ENCODE data around the gene ADCY7. TPM values are rescaled to one million over a fixed set of nuclear protein-coding genes. Genes with fewer than 3 reads are reported as not detected.
A peak's percentile ranks its signal among the peaks of the same experiment; 100 is the strongest.

Gene ADCY7
- total RNA-seq, 1 donor = 225 TPM

GRCh38 chr16:50278251-50278650, 11.9 kb downstream of the ADCY7 start:
- DNase-seq (ENCODE audit: low read depth in 2 of 3, low spot score in 2 of 3) = no peak

DNA sequence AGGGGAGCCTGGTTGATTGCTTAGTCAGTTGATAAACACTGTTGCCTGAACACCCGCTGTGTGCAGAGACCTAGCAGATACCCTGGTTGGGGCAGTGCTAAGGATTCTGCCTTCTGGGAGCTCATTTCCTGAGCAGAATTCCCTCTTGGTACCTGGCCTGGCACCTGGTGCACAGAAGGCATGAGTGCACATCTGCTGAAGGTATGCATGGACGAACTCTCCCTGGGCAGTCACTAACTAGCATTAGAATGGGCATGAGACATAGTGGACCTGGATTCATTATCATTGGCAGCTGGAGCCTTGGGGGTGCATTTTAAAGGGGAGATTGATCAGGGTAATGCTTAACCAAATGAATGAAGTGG, 13.1 kb downstream of the ADCY7 start:
- no peak for DNase-seq (ENCODE audit: low read depth in 2 of 3, low spot score in 2 of 3)

DNA sequence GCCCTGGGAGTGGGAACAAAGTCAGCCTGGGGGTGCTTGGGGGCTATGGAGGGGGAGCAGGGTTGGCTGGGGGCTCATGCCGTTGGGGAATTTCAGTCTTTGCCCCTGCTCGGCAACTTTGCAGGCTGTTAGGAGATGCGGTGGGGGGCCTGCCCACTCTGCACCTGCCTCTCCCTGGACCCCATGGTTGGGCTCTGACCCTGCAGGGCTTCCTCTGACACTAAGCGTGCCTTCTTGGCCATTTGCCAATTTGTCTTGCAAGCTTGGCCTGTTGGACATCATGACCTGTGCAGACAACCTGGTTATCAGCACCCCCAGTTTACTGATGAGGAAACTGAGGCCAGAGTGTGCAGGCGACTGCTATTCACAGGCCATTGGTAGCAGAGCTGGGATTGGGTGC, 14.6 kb downstream of the ADCY7 start:
- DNase-seq (ENCODE audit: low read depth in 2 of 3, low spot score in 2 of 3) = no peak

GRCh38 chr16:50281391-50282009, 15.1 kb downstream of the ADCY7 start:
- DNase-seq (ENCODE audit: low read depth in 2 of 3, low spot score in 2 of 3) = no peak

DNA sequence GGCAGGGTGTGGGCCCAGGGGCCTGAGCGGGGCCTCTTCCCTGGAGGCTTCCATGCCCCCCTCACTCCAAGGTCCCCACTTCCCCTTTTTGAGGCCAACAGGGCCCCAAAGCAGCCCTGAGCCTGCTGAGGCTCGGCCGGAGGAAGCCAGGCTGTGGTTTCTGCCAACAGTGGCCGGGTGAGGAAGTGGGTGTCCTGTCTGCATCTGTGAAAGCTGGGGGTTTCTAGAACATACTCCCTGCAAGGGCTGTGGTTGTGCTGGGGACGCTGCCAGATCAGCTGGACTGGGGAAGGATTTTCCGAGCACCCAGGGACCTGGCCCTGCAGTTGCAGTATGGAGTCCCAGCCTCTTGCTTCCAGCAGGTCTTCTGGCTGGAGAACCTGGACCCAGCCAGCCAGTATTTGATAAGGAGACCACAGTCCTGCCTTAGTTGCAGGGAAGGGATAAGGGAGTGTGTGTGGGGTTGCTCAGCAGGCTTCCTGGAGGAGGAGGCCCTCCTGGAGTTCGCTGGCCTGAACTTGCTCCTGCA, 15.7 kb downstream of the ADCY7 start:
- DNase-seq (ENCODE audit: low read depth in 2 of 3, low spot score in 2 of 3) = peak in 2 of 3 donors; percentile 97 to 99

GRCh38 chr16:50282955-50283631, 16.7 kb downstream of the ADCY7 start:
- DNase-seq (ENCODE audit: low read depth in 2 of 3, low spot score in 2 of 3) = peak in 1 of 3 donors; percentile 41

GRCh38 chr16:50284131-50284911, 18.0 kb downstream of the ADCY7 start:
- DNase-seq (ENCODE audit: low read depth in 2 of 3, low spot score in 2 of 3) = peak in 1 of 3 donors; percentile 36

GRCh38 chr16:50285406-50286003, 19.2 kb downstream of the ADCY7 start:
- DNase-seq (ENCODE audit: low read depth in 2 of 3, low spot score in 2 of 3) = no peak

DNA sequence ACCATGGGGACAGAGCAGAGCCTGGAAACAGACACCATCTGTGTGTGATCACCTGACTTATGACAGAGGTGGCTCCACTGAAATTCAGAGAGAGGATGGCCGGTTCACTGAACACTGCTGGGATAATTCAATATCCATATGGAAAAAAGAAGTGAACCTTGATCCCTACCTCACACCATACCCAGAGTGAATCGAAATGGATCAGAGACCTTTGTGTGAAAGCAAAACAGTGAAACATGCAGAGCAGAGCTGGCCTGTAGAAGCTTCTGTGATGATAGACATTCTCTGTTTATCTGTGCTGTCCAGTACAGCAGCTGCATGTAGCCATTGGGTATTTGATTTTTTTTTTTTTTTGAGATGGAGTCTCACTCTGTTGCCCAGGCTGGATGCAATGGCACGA, 20.3 kb downstream of the ADCY7 start:
- DNase-seq (ENCODE audit: low read depth in 2 of 3, low spot score in 2 of 3) = no peak

GRCh38 chr16:50288026-50288425, 21.7 kb downstream of the ADCY7 start:
- DNase-seq (ENCODE audit: low read depth in 2 of 3, low spot score in 2 of 3) = peak in 1 of 3 donors; percentile 45

- no peak for DNase-seq (ENCODE audit: low read depth in 2 of 3, low spot score in 2 of 3)
These were observed 22.6 kb downstream of the ADCY7 start for GRCh38 chr16:50288920-50289319.

- DNase-seq (ENCODE audit: low read depth in 2 of 3, low spot score in 2 of 3) = no peak
These were observed 23.8 kb downstream of the ADCY7 start for GRCh38 chr16:50289950-50290764.

GRCh38 chr16:50290856-50291255, 24.5 kb downstream of the ADCY7 start:
- DNase-seq (ENCODE audit: low read depth in 2 of 3, low spot score in 2 of 3) = no peak

- no peak for DNase-seq (ENCODE audit: low read depth in 2 of 3, low spot score in 2 of 3)
These were observed 25.6 kb downstream of the ADCY7 start for GRCh38 chr16:50291719-50292565.

DNA sequence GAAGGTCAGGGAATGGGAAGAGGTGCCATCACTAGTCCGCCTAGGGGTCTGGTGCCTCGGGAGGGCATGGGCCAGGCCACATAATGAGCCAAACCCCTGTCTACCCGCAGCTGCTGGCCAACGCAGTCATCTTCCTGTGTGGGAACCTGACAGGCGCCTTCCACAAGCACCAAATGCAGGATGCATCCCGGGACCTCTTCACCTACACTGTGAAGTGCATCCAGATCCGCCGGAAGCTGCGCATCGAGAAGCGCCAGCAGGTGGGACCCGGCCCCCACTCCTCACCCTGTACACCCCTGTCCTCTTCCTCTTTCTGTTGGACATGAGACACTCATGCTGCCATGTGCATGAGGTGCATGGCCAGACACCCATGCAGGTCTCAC, 26.2 kb downstream of the ADCY7 start:
- no peak for DNase-seq (ENCODE audit: low read depth in 2 of 3, low spot score in 2 of 3)

GRCh38 chr16:50293041-50293783, 26.9 kb downstream of the ADCY7 start:
- DNase-seq (ENCODE audit: low read depth in 2 of 3, low spot score in 2 of 3) = no peak

- DNase-seq (ENCODE audit: low read depth in 2 of 3, low spot score in 2 of 3) = no peak
These were observed 27.9 kb downstream of the ADCY7 start for GRCh38 chr16:50293994-50294855.

DNA sequence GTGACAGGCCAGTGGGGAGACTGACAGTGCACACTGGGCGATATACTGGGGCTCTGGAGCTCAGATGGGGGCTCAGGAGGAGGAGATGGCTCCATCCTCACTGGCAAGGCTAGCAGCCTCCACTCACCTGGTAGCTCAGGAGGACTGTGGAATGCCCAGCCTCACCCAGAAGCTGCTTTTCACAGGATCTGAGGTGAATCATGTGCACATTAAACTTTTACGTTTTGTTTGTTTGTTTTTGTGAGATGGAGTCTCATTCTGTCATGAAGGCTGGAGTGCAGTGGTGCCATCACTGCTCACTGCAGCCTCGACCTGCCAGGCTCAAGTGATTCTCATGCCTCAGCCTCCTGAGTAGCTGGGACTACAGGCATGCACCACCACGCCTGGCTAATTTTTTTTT, 28.6 kb downstream of the ADCY7 start:
- no peak for DNase-seq (ENCODE audit: low read depth in 2 of 3, low spot score in 2 of 3)

Data from hematopoietic multipotent progenitor cell (in vitro differentiated cells).